GM19025 (cell line): ENCODE measurements around the gene STIM2.

Source experiments
- ATAC-seq: cut with Tn5 transposase; IDR thresholded peaks from one replicate; pipeline ENCODE4 v1.9.1; 2021; ENCODE audit warnings: mild to moderate bottlenecking, low read depth, moderate library complexity; ENCODE audit not compliant: unreplicated experiment

STIM2 gene

GRCh38 chr4:26866781-26867180 is 6.1 kb downstream of the STIM2 start:
- ATAC-seq, result no peak

- no peak for ATAC-seq
These were observed 7.5 kb downstream of the STIM2 start for GRCh38 chr4:26867914-26868684.

- no peak for ATAC-seq
These were observed 10.1 kb downstream of the STIM2 start for GRCh38 chr4:26870576-26871262.

- no peak for ATAC-seq
These were observed 11.0 kb downstream of the STIM2 start for GRCh38 chr4:26871611-26872010.

GRCh38 chr4:26873391-26874026 is 12.9 kb downstream of the STIM2 start:
- ATAC-seq, result peak; percentile 52

GRCh38 chr4:26874110-26874509 is 13.5 kb downstream of the STIM2 start:
- no peak for ATAC-seq

- ATAC-seq, result no peak
These were observed 16.8 kb downstream of the STIM2 start for GRCh38 chr4:26877406-26877805.

GRCh38 chr4:26877961-26878360 is 17.3 kb downstream of the STIM2 start:
- ATAC-seq, result no peak

- no peak for ATAC-seq
These were observed 18.3 kb downstream of the STIM2 start for GRCh38 chr4:26878794-26879391.

GRCh38 chr4:26879805-26880204 is 19.2 kb downstream of the STIM2 start:
- ATAC-seq, result no peak

GRCh38 chr4:26884026-26884425 is 23.4 kb downstream of the STIM2 start:
- no peak for ATAC-seq

GRCh38 chr4:26884486-26884988 is 23.9 kb downstream of the STIM2 start:
- ATAC-seq, result peak; percentile 67

- ATAC-seq, result peak; percentile 50
These were observed 25.3 kb downstream of the STIM2 start for GRCh38 chr4:26885912-26886274.

GRCh38 chr4:26887143-26887542 is 26.5 kb downstream of the STIM2 start:
- no peak for ATAC-seq

GRCh38 chr4:26887809-26888208 is 27.2 kb downstream of the STIM2 start:
- ATAC-seq, result no peak

GRCh38 chr4:26889356-26889755 is 28.7 kb downstream of the STIM2 start:
- no peak for ATAC-seq

GRCh38 chr4:26891054-26891453 is 30.4 kb downstream of the STIM2 start:
- ATAC-seq, result no peak

- no peak for ATAC-seq
These were observed 31.2 kb downstream of the STIM2 start for GRCh38 chr4:26891867-26892266.

- ATAC-seq, result no peak
These were observed 32.0 kb downstream of the STIM2 start for GRCh38 chr4:26892480-26893150.

GRCh38 chr4:26893491-26893890 is 32.9 kb downstream of the STIM2 start:
- ATAC-seq, result no peak
